Fibroblast of gingiva (primary cell): Measurements from ENCODE around the gene AASDHPPT.
"Not testable (repeated sequence)": the region's sequence is repeated elsewhere in the genome, so short reads cannot be mapped to it uniquely, and the experiment has no call there.

Experiments used
- DNase-seq: peaks from one replicate; pipeline ENCODE4 v3.0.0-alpha.2; 2011; ENCODE audit warnings: low read depth

Gene AASDHPPT

GRCh38 chr11:106077609-106078455 is at the start of gene AASDHPPT:
TSS of gene AASDHPPT (plus strand) at chr11:106077662. CDS start at chr11:106077711, 49 bp downstream.
- peak; percentile 54 for DNase-seq

- DNase-seq = no peak
Observed at GRCh38 chr11:106030609-106031008, 46.9 kb upstream of the AASDHPPT start.

GRCh38 chr11:106031202-106031810 is 46.2 kb upstream of the AASDHPPT start:
- DNase-seq = no peak

GRCh38 chr11:106031936-106032335 is 45.5 kb upstream of the AASDHPPT start:
- DNase-seq = no peak

GRCh38 chr11:106032861-106033260 is 44.6 kb upstream of the AASDHPPT start:
- no peak for DNase-seq

- no peak for DNase-seq
Observed at GRCh38 chr11:106043540-106043939, 33.9 kb upstream of the AASDHPPT start.

- no peak for DNase-seq
Observed at GRCh38 chr11:106047631-106048030, 29.8 kb upstream of the AASDHPPT start.

- no peak for DNase-seq
Observed at GRCh38 chr11:106049727-106050476, 27.6 kb upstream of the AASDHPPT start.

- DNase-seq = no peak
Observed at GRCh38 chr11:106051103-106051502, 26.4 kb upstream of the AASDHPPT start.

GRCh38 chr11:106058377-106058776 is 19.1 kb upstream of the AASDHPPT start:
- DNase-seq = not testable (repeated sequence)

GRCh38 chr11:106059617-106060016 is 17.8 kb upstream of the AASDHPPT start:
- DNase-seq = no peak

GRCh38 chr11:106061249-106061784 is 16.1 kb upstream of the AASDHPPT start:
- DNase-seq = no peak

GRCh38 chr11:106061954-106062949 is 15.2 kb upstream of the AASDHPPT start:
- no peak for DNase-seq

GRCh38 chr11:106063009-106063408 is 14.5 kb upstream of the AASDHPPT start:
- no peak for DNase-seq

GRCh38 chr11:106070606-106071005 is 6.9 kb upstream of the AASDHPPT start:
- DNase-seq = peak; percentile 42

GRCh38 chr11:106072804-106073203 is 4.7 kb upstream of the AASDHPPT start:
- DNase-seq = no peak

GRCh38 chr11:106076171-106076918 is 1.1 kb upstream of the AASDHPPT start:
- DNase-seq = no peak

- peak; percentile 99 for DNase-seq
Observed at GRCh38 chr11:106076919-106077608, 398 bp upstream of the AASDHPPT start, which contains the start of gene KBTBD3. TSS of gene KBTBD3 (minus strand) at chr11:106077347. CDS start at chr11:106059097, 18,250 bp downstream.

GRCh38 chr11:106082096-106082495 is 4.6 kb downstream of the AASDHPPT start:
- peak; percentile 31 for DNase-seq

GRCh38 chr11:106086135-106086534 is 8.7 kb downstream of the AASDHPPT start:
- DNase-seq = no peak
